CD4-positive, CD25-positive, alpha-beta regulatory T cell (primary cell): ENCODE results near the gene REM1. TPM values are rescaled to one million over a fixed set of nuclear protein-coding genes. Genes with fewer than 3 reads are reported as not detected.
"Not testable (repeated sequence)": the region's sequence is repeated elsewhere in the genome, so short reads cannot be mapped to it uniquely, and the experiment has no call there.

ENCODE experiments used
- ATAC-seq, 2 donors: fragments of 150-1000 bp; cut with Tn5 transposase; one replicate each; pipeline ENCODE4 v1.10.0; 2021; ENCODE audit warnings: low read depth in 2 of 2, moderate number of reproducible peaks in 2 of 2, moderate library complexity in 1 of 2
- DNase-seq, 3 donors: peaks; one replicate each; pipeline versions ENCODE4 v3.0.0 to v3.0.0-alpha.2; 2012 to 2022; ENCODE audit warnings: mixed read lengths in 1 of 3
- H3K27ac ChIP-seq: one replicate; pipeline ENCODE4 v1.7.0; 2013; ENCODE audit warnings: mild to moderate bottlenecking, low read length; ENCODE audit not compliant: insufficient read depth, poor library complexity, severe bottlenecking
- H3K27me3 ChIP-seq: one replicate; pipeline ENCODE4 v1.7.0; 2013; ENCODE audit warnings: low read length; ENCODE audit not compliant: control insufficient read depth, insufficient read depth
- H3K36me3 ChIP-seq: one replicate; pipeline ENCODE4 v1.7.0; 2013; ENCODE audit warnings: mild to moderate bottlenecking, low read length, moderate library complexity; ENCODE audit not compliant: control insufficient read depth, insufficient read depth
- H3K4me1 ChIP-seq: 2 replicates; pipeline ENCODE4 v1.7.0; 2013; ENCODE audit warnings: mild to moderate bottlenecking, low read length; ENCODE audit not compliant: insufficient read depth, control insufficient read depth, poor library complexity, severe bottlenecking
- H3K4me3 ChIP-seq: one replicate; pipeline ENCODE4 v1.7.0; 2013; ENCODE audit warnings: low read depth, mild to moderate bottlenecking, low read length, moderate library complexity
- H3K9me3 ChIP-seq, 2 experiments: 1 replicate in 1 of 2; 2 replicates in 1 of 2; pipeline ENCODE4 v1.7.0; 2013; ENCODE audit warnings: low read length in 2 of 2, mild to moderate bottlenecking in 1 of 2, moderate library complexity in 1 of 2; ENCODE audit not compliant: control insufficient read depth in 2 of 2
- H3K27ac Mint-ChIP-seq, 3 donors: one replicate each; pipeline ENCODE4 v1.8.0; 2020 to 2022; ENCODE audit warnings: mild to moderate bottlenecking in 3 of 3, mixed read lengths in 3 of 3, moderate library complexity in 2 of 3
- H3K27me3 Mint-ChIP-seq: one replicate; pipeline ENCODE4 v1.8.0; 2022; ENCODE audit warnings: mild to moderate bottlenecking, mixed read lengths
- H3K36me3 Mint-ChIP-seq: one replicate; pipeline ENCODE4 v1.8.0; 2020; ENCODE audit warnings: mixed read lengths
- H3K4me1 Mint-ChIP-seq, 4 donors: one replicate each; pipeline ENCODE4 v1.8.0; 2020 to 2022; ENCODE audit warnings: mixed read lengths in 4 of 4, mild to moderate bottlenecking in 1 of 4
- H3K4me3 Mint-ChIP-seq, 4 donors: one replicate each; pipeline ENCODE4 v1.8.0; 2020 to 2022; ENCODE audit warnings: mild to moderate bottlenecking in 4 of 4, mixed read lengths in 4 of 4, moderate library complexity in 3 of 4
- H3K9me3 Mint-ChIP-seq, 7 donors: one replicate each; pipeline ENCODE4 v1.8.0; 2020 to 2022; ENCODE audit warnings: mixed read lengths in 7 of 7, mild to moderate bottlenecking in 3 of 7, moderate library complexity in 2 of 7
- polyA plus RNA-seq, 4 donors: library from polyadenylated mRNA; unstranded; fragments of 300-500 nt; fragmentation: Illumina TruSeq; gene quantifications; one replicate each; pipeline ENCODE4 v1.2.3, GENCODE V29; 2021
- total RNA-seq: library from RNA; stranded (reverse); gene quantifications from one replicate; pipeline ENCODE4 v1.2.3, GENCODE V29; 2022

REM1 gene
- total and polyA plus RNA-seq, 5 donors from 2014 or later = not detected

DNA sequence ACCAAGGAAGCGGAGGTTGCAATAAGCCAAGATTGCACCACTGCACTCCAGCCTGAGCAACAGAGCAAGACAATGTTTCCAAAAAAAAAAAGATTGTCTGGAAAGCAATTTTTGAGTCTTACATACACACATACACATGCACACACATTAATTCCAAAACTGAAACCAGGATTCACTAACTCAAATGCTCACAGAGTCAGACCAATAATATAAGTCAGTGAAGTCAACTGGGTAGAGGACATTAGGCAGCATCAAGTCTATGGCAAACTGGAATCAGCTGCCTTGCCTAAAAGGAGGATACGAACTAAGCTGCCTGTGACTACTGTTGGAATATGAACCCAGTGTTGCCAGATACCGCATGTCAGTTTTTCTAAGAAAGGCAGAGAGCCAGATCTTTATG lies 15.7 kb downstream of the REM1 start:
- no peaks in the 10 kb centered on the region for H3K36me3 Mint-ChIP-seq
- Histone ChIP-seq H3K9me3 (no peaks in the 10 kb centered on the region), H3K27me3 (no peaks in the 10 kb centered on the region), H3K4me1 (no peaks in the 10 kb centered on the region), H3K4me3 (no peak overlapping the region), H3K27ac (no peak overlapping the region), H3K36me3 (no peaks in the 10 kb centered on the region)
- DNase-seq (no peak), ATAC-seq (no peak)
- H3K4me1 Mint-ChIP-seq = no peaks in the 10 kb centered on the region
- H3K9me3 Mint-ChIP-seq = no peaks in the 10 kb centered on the region
- H3K27me3 Mint-ChIP-seq = peaks cover 35% of the 10 kb centered on the region
- H3K4me3 Mint-ChIP-seq = no peak overlapping the region
- H3K27ac Mint-ChIP-seq = no peak overlapping the region

DNA sequence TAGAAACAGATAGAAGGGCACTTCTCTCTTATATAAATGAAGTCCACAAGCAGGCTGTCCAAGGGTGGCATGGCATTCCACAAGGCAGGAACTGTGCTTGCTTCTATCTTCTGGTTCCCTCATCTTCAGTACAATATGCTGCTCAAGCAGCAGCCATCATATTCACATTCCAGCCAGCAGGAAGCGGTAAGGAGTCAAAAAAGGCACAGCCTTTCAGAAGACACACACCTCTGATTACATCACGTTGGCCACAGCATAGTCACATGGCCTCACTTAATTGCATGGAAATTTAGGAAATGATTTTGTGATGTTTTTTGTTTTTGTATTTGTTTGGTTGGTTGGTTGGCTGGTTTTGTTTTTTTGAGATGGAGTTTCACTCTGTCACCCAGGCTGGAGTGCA lies 19.0 kb downstream of the REM1 start:
- H3K4me3 ChIP-seq = no peak overlapping the region
- Mint-ChIP-seq H3K4me3 (no peak overlapping the region), H3K36me3 (no peaks in the 10 kb centered on the region), H3K4me1 (peaks cover 0 to 5% (median 0%) of the 10 kb centered on the region in 4 donors), H3K27me3 (peaks cover 25% of the 10 kb centered on the region), H3K27ac (no peak overlapping the region), H3K9me3 (peaks cover 0 to 2% (median 0%) of the 10 kb centered on the region in 7 donors)
- H3K27ac ChIP-seq = no peak overlapping the region
- H3K4me1 ChIP-seq = no peaks in the 10 kb centered on the region
- H3K27me3 ChIP-seq = no peaks in the 10 kb centered on the region
- DNase-seq (no peak), ATAC-seq (no peak)
- no peaks in the 10 kb centered on the region for H3K9me3 ChIP-seq
- no peaks in the 10 kb centered on the region for H3K36me3 ChIP-seq

DNA sequence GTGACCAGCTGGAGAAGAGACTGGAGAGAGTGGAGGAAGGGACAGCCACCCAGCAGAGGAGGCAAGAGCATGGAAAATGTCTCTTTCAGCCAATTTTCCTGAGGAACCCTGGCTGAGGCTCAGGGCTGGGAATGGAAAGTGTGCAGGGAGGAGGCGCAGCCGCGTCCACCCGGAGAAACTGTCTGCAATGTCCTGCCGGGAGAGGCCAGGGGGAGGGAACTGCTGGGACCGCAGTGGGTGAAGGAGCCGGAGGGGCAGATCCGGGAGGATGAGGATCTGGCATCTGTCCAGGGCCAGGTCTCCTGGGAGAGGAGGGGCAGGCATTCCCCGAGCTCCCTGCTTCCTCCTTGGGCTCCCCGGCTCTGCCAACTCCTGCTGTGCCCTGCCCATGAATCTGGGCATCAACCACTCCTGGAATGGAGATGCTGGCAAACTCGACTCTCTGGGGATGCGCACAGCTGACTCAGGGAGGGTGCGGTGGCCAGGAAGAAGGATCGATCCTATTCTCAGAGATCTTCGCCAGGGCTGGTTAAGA lies 21.7 kb downstream of the REM1 start:
- H3K9me3 Mint-ChIP-seq = peaks cover 0 to 2% (median 0%) of the 10 kb centered on the region in 7 donors
- H3K36me3 Mint-ChIP-seq = no peaks in the 10 kb centered on the region

DNA sequence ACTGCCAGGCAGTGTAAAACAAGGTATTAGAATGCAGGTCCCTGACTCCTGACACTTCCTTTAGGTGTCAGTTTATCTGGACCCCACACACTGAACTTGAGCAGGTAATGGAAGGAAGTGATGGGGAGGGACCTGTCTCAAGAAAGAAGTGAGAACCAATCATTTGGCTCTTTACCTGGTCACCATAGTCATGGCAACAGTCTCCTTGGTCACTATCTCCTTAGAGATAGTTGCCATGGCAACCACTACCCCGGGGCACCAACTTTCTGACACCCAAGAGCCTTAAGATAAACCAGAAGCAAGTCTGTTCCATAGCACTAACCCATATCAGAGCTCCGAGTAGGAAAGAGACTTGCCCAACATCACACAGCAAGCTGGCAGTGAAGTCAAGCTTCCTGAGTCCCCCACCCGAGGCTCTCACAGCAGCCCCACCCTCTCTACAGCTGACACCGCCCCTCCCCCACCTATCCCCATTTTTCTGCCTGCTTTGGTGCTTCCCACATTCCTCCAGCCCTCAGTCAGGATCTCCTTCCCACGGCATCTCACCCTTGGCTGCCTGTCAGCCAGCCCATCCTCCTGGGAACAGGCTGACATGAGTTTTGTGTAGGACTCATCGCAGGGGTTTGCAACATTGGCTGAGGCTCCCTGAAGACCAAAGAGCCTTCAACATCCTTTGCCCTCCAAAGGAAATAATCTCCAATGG lies 22.9 kb downstream of the REM1 start:
- Mint-ChIP-seq H3K9me3 (peaks cover 0 to 2% (median 0%) of the 10 kb centered on the region in 7 donors), H3K27ac (no peak overlapping the region), H3K27me3 (peaks cover 21% of the 10 kb centered on the region), H3K4me3 (no peak overlapping the region), H3K4me1 (peaks cover 0 to 5% (median 1%) of the 10 kb centered on the region in 4 donors), H3K36me3 (no peaks in the 10 kb centered on the region)
- no peak for ATAC-seq
- no peak for DNase-seq
- Histone ChIP-seq H3K4me3 (no peak overlapping the region), H3K4me1 (no peaks in the 10 kb centered on the region), H3K27me3 (no peaks in the 10 kb centered on the region), H3K36me3 (no peaks in the 10 kb centered on the region), H3K9me3 (no peaks in the 10 kb centered on the region), H3K27ac (no peak overlapping the region)

More for the DNA sequence above, 21.7 kb downstream of the REM1 start:
- Mint-ChIP-seq H3K4me1 (peaks cover 0 to 5% (median 0%) of the 10 kb centered on the region in 4 donors), H3K4me3 (no peak overlapping the region), H3K27ac (no peak overlapping the region), H3K27me3 (peaks cover 21% of the 10 kb centered on the region)
- Histone ChIP-seq H3K4me3 (no peak overlapping the region), H3K27me3 (no peaks in the 10 kb centered on the region), H3K36me3 (no peaks in the 10 kb centered on the region), H3K9me3 (no peaks in the 10 kb centered on the region), H3K27ac (no peak overlapping the region), H3K4me1 (no peaks in the 10 kb centered on the region)
- ATAC-seq = no peak
- DNase-seq = no peak

DNA sequence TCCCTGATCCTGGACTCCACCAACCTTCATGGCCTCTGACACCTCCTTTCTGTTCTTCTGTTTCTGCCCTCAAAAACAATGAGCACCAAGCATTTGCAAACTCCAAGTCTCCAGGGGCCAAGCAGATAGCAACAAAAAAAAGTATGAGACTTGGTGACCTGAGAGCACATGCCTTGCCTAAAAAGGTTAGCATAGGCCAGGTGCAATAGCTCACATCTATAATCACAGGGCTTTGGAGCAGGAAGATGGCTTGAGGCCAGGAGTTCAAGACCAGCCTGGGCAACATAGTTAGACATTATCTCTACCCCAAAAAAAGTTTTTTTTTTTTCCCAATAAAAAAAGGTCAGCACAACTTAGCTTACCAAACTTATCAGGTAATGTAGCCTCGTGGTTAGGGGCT lies 25.4 kb downstream of the REM1 start:
- H3K4me3 ChIP-seq = no peak overlapping the region
- H3K36me3 ChIP-seq = no peaks in the 10 kb centered on the region
- no peaks in the 10 kb centered on the region for H3K36me3 Mint-ChIP-seq
- H3K27ac ChIP-seq = no peak overlapping the region
- H3K4me3 Mint-ChIP-seq = no peak overlapping the region
- no peak overlapping the region for H3K27ac Mint-ChIP-seq
- H3K9me3 Mint-ChIP-seq = peaks cover 0 to 2% (median 0%) of the 10 kb centered on the region in 7 donors
- no peaks in the 10 kb centered on the region for H3K27me3 ChIP-seq
- no peak for DNase-seq
- ATAC-seq = no peak
- H3K27me3 Mint-ChIP-seq = peaks cover 18% of the 10 kb centered on the region
- no peaks in the 10 kb centered on the region for H3K4me1 ChIP-seq
- no peaks in the 10 kb centered on the region for H3K9me3 ChIP-seq
- peaks cover 0 to 10% (median 4%) of the 10 kb centered on the region in 4 donors for H3K4me1 Mint-ChIP-seq

DNA sequence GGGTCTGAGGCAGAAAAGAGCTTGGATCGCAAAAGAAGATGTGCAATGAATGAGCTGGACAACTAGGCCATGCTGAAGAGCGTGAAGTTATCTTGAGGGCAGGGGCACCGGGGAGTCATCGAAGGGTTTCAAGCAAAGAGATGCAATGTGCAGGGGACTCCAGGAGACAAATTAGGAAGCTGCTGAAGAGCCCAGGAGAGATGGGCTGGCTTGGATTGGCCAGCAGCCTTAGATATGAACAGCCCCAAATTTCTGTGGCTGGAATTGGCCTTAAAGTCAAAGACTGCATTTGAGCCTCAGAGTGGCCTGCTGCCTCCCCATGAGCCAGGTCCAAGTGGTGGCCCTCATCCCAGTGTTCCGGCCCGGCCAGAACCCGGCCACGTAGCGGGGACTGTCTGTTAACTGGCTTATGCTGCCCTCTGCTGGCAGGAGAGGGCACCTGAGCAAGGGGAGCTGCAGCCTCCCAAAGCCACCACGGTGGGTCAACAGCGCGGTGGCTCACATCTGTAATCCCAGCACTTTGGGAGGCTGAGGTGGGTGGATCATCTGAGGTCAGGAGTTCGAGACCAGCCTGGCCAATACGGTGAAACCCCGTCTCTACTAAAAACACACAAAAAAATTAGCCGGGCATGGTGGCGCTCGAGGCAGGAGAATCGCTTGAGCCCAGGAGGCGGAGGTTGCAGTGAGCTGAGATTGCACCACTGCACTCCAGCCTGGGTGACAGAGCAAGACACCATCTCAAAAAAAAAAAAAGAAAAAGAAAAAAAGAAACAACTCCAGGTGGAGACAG lies 28.0 kb downstream of the REM1 start:
- H3K36me3 ChIP-seq, H3K36me3 Mint-ChIP-seq, H3K27me3 ChIP-seq, H3K9me3 ChIP-seq, H3K4me3 ChIP-seq, H3K27ac ChIP-seq, H3K4me1 ChIP-seq, H3K4me3 Mint-ChIP-seq, H3K9me3 Mint-ChIP-seq: not testable (repeated sequence)
- peaks cover 18% of the 10 kb centered on the region for H3K27me3 Mint-ChIP-seq
- ATAC-seq = peak; percentile 83
- peak; percentile 63 to 65 (median 65) for DNase-seq
- peaks cover 0 to 10% (median 4%) of the 10 kb centered on the region in 4 donors for H3K4me1 Mint-ChIP-seq
- peak overlapping the region in 1 of 3 donors; percentile 60 for H3K27ac Mint-ChIP-seq

DNA sequence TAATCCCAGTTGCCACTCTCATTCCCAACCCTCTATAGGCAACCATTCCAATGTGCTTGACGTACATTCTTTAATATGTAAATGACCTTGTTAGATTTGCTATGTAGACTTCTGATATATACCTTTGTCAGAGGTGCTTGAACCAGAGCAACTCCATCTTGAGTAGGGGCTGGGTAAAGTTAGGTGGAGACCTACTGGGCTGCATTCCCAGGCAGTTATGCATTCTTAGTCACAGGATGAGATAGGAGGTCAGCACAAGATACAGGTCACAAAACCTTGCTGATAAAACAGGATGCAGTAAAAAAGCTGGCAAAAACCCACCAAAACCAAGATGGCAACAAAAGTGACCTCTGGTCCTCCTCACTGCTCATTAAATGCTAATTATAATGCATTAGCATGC lies 30.8 kb downstream of the REM1 start:
- ATAC-seq (no peak), DNase-seq (no peak)
- Mint-ChIP-seq H3K27ac (no peak overlapping the region), H3K9me3 (peaks cover 0 to 3% (median 0%) of the 10 kb centered on the region in 7 donors), H3K4me3 (no peak overlapping the region), H3K27me3 (peaks cover 14% of the 10 kb centered on the region), H3K4me1 (peaks cover 0 to 10% (median 2%) of the 10 kb centered on the region in 4 donors), H3K36me3 (no peaks in the 10 kb centered on the region)
- no peaks in the 10 kb centered on the region for H3K4me1 ChIP-seq
- H3K36me3 ChIP-seq = no peaks in the 10 kb centered on the region
- no peak overlapping the region for H3K4me3 ChIP-seq
- no peaks in the 10 kb centered on the region for H3K9me3 ChIP-seq
- H3K27me3 ChIP-seq = no peaks in the 10 kb centered on the region
- H3K27ac ChIP-seq = no peak overlapping the region
